Skin epidermis (tissue), 12 donors: ENCODE data around the gene NDUFA11.

Experiments
- H3K27ac ChIP-seq, 21 experiments: fragments of 200-600 bp; sonication (generic) in 11 of 21; one replicate each; pipeline ENCODE4 v1.5.0; 2020; ENCODE audit warnings: mild to moderate bottlenecking in 3 of 21, inconsistent platforms in 2 of 21, moderate library complexity in 2 of 21
- H3K4me3 ChIP-seq, 7 experiments: fragments of 200-600 bp; sonication (generic) in 2 of 7; one replicate each; pipeline ENCODE4 v1.5.0; 2020; ENCODE audit warnings: inconsistent platforms in 2 of 7, mild to moderate bottlenecking in 2 of 7, moderate library complexity in 1 of 7

The NDUFA11 gene

GRCh38 chr19:5913739-5914357 is 10.3 kb upstream of the NDUFA11 start, which contains the start of gene CAPS:
TSS of gene CAPS (plus strand) at chr19:5914254. CDS start at chr19:5914407, 153 bp downstream.
- Histone ChIP-seq H3K4me3 (no peak within 1 kb of the TSS), H3K27ac (peak within 1 kb of the TSS in 10 of 21 experiments; percentile 15 to 77 (median 38))

- no peak overlapping the region for H3K27ac ChIP-seq
- no peak overlapping the region for H3K4me3 ChIP-seq
Observed at GRCh38 chr19:5911366-5911765, 7.8 kb upstream of the NDUFA11 start.

GRCh38 chr19:5910638-5910907 is 7.0 kb upstream of the NDUFA11 start:
- Histone ChIP-seq H3K4me3 (no peak overlapping the region), H3K27ac (peak overlapping the region in 2 of 21 experiments; percentile 43 to 59)

- H3K27ac ChIP-seq, result peak overlapping the region in 1 of 21 experiments; percentile 58
Observed at GRCh38 chr19:5908773-5909442, 5.3 kb upstream of the NDUFA11 start.

GRCh38 chr19:5907241-5907640 is 3.7 kb upstream of the NDUFA11 start:
- no peak overlapping the region for H3K4me3 ChIP-seq

More at GRCh38 chr19:5908773-5909442, 5.3 kb upstream of the NDUFA11 start:
- no peak overlapping the region for H3K4me3 ChIP-seq

GRCh38 chr19:5905114-5905778 is 1.7 kb upstream of the NDUFA11 start:
- Histone ChIP-seq H3K27ac (peak overlapping the region in 20 of 21 experiments; percentile 6 to 95 (median 80)), H3K4me3 (peak overlapping the region; percentile 64 to 98 (median 87))

More at GRCh38 chr19:5907241-5907640, 3.7 kb upstream of the NDUFA11 start:
- H3K27ac ChIP-seq, result no peak overlapping the region

- peak within 1 kb of the TSS; percentile 64 to 98 (median 96) for H3K4me3 ChIP-seq
- peak within 1 kb of the TSS; percentile 71 to 97 (median 95) for H3K27ac ChIP-seq
Observed at GRCh38 chr19:5904352-5905113, 943 bp upstream of the NDUFA11 start, which contains the start of gene VMAC. TSS of gene VMAC (plus strand) at chr19:5904872. CDS start at chr19:5904891, 19 bp downstream.

- peak overlapping the region; percentile 64 to 98 (median 91) for H3K4me3 ChIP-seq
- peak overlapping the region; percentile 71 to 97 (median 95) for H3K27ac ChIP-seq
Observed at GRCh38 chr19:5903056-5903623, 450 bp downstream of the NDUFA11 start.

GRCh38 chr19:5900976-5901375 is 2.6 kb downstream of the NDUFA11 start:
- H3K27ac ChIP-seq, result no peak overlapping the region
- no peak overlapping the region for H3K4me3 ChIP-seq

- H3K4me3 ChIP-seq, result no peak overlapping the region
Observed at GRCh38 chr19:5899728-5900526, 3.7 kb downstream of the NDUFA11 start.

GRCh38 chr19:5897189-5897969 is 6.2 kb downstream of the NDUFA11 start:
- Histone ChIP-seq H3K27ac (peak overlapping the region in 4 of 21 experiments; percentile 10 to 53 (median 30)), H3K4me3 (no peak overlapping the region)

More at GRCh38 chr19:5899728-5900526, 3.7 kb downstream of the NDUFA11 start:
- H3K27ac ChIP-seq, result no peak overlapping the region

- H3K27ac ChIP-seq, result peak overlapping the region in 2 of 21 experiments; percentile 37 to 51
- H3K4me3 ChIP-seq, result no peak overlapping the region
Observed at GRCh38 chr19:5896365-5897076, 7.1 kb downstream of the NDUFA11 start.

GRCh38 chr19:5895890-5896289 is 7.7 kb downstream of the NDUFA11 start:
- Histone ChIP-seq H3K27ac (no peak overlapping the region), H3K4me3 (no peak overlapping the region)

- Histone ChIP-seq H3K4me3 (no peak overlapping the region), H3K27ac (no peak overlapping the region)
Observed at GRCh38 chr19:5895409-5895808, 8.2 kb downstream of the NDUFA11 start.

GRCh38 chr19:5894704-5895349 is 8.8 kb downstream of the NDUFA11 start:
- Histone ChIP-seq H3K4me3 (no peak overlapping the region), H3K27ac (peak overlapping the region in 2 of 21 experiments; percentile 11 to 12)

- Histone ChIP-seq H3K27ac (peak overlapping the region in 5 of 21 experiments; percentile 8 to 31 (median 12)), H3K4me3 (no peak overlapping the region)
Observed at GRCh38 chr19:5893907-5894703, 9.5 kb downstream of the NDUFA11 start.
